NCI-H1048 (cell line): ENCODE measurements around the gene CEP112.

Source experiments
- DNase-seq: peaks from one replicate; lab custom pipeline; 2025; lab: John Stamatoyannopoulos, UW

The CEP112 gene

GRCh38 chr17:65637786-65638185 lies 554.1 kb downstream of the CEP112 start:
- no peak for DNase-seq

- DNase-seq = no peak
These were observed 557.4 kb downstream of the CEP112 start for GRCh38 chr17:65634533-65634932.

DNA sequence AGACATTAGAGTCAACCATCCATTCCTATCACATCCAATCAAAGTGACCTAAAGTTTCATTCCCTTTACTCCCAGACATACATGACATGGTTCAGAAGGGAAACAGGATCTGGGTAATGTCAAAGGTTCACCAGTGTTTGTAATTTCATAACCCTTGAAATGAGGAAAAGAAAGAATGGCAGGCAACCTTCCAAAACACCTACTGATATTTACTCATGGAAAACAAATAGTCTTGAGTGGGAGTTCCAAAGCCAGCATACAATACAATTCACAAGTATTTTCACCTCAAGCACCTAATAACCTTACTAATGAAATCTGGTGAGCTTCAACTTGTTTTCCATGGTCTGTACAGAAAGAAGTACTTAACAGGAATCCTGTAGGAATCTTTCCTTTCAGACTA lies 557.9 kb downstream of the CEP112 start:
- no peak for DNase-seq

DNA sequence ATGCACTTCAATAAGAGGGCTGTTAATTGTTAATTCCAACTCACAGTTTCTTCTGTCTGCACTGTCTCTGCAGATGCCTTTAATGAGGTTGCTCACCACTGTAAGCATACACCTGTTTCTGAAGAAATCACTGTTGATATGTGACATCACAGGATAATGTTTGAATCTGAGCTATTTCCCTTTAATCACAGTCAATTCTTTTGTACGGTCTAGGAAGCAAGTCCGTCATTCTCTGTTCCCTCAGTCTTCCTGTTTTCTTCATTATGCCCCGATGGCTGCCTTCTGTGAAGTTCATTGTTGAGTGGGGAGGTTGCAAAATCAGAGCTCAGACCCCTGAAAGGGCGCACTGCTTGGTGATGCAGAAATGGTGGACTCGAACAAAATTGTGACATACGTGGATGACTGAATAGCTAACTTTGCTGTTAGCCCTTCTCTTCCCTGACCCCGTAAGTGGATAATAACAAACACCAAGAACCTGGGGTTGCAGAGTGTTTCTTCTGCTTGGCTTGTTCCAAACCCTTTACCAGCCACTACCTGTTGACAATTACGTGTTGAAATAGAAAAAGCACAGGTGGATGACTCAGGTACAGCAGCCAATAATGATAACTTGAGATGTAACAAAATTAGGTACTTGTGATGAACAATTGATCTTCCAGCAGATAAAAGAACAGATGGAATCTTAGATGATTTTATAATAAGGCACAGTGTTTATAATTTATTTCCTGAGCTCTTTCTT lies 558.6 kb downstream of the CEP112 start:
- no peak for DNase-seq

DNA sequence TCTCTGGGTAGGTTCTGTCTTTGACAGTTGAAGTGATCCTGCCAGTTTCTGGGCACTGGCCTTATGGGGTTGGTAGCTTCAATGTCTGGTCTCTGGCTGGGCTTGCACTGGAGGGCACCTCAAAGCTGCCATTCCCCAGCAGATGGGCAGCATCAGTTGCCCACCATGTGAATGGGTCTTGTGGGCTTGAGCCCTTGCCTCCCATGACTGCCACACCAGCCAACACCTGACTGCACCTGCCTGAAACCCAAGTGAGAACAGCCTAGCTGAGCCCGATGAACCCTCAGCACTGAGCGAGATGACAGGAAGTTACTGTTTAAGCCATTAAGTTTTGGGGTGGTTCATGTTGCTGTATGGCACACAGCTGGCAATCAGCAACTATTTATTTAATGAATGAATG lies 561.4 kb downstream of the CEP112 start:
- DNase-seq = no peak

GRCh38 chr17:65629234-65629690 lies 562.7 kb downstream of the CEP112 start:
- DNase-seq = no peak

DNA sequence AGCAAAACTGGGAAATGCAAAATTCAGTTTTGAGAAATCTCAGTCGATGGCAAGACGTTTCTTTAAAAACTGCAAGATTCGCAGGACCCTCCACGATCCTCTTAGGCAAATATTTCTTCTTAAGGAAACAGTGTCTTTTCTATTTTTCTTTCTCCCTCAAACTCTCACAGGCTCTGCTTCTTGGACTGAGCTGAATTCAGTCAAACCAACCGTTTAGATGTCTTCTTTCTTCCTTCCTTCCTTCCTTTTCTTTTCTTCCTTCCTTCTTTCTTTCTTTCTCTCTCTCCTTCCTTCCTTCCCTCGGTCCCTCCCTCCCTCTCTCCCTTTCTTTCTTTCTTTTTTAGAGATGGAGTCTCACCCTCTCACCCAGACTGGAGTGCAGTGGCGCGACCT lies 563.3 kb downstream of the CEP112 start:
- DNase-seq = no peak

GRCh38 chr17:65627891-65628643 lies 563.9 kb downstream of the CEP112 start:
- DNase-seq = no peak

GRCh38 chr17:65627108-65627507 lies 564.8 kb downstream of the CEP112 start:
- no peak for DNase-seq

- no peak for DNase-seq
These were observed 565.5 kb downstream of the CEP112 start for GRCh38 chr17:65626451-65626850.

DNA sequence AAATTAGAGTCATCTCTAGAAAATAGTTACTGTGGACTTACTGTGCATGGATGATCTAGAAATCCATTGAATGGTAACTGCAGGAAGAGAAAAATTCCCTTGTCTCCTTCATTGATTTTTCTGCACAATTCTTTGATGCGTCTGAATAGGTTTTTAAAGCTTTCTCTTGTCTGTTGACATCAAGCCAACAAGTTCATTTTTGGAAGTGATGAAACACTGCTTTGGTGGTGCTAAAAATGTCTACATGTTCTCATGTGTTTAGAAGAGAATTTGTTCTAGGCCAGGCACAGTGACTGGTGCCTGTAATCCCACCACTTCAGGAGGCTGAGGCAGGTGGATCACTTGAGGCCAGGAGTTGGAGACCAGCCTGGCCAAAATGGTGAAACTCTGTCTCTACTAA lies 573.4 kb downstream of the CEP112 start:
- no peak for DNase-seq

- DNase-seq = no peak
These were observed 574.4 kb downstream of the CEP112 start for GRCh38 chr17:65617496-65617895.

DNA sequence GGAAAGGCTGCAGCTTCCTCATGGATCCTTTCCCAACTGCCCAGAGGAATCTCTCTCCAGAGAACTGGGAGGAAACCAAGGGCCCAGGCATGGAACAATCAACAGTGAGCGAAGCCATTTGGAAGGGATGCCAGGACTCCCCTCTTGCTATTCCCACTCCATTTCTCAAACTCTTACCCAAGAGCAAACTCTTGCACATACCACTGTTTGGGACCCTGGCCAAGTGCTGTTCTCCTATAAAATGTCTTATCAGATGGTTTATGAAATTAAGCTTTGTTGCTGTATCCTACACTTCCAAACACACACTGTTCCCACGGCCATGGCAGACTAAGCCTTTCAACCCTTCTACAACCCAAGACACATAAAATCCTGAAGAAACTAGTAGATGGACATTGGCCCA lies 582.2 kb downstream of the CEP112 start:
- no peak for DNase-seq

DNA sequence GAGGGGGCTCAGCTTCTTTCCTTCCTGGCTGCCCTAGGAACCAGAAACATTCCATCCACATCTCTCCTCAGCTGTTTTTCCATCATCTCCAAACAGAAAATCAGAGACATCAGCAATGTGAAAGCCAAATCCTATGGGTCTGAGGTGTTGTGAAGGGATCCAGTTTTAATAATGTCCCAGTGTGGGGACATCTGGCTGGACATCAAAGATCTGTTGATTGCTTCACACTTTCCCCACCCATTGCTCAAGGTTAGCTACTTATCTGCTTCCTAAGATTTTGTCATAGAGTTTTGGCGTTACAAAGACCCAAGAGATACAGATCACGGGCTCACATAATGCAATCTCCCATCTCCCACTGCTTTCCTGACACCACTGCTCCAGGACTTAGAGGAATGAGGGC lies 582.6 kb downstream of the CEP112 start:
- DNase-seq = no peak

DNA sequence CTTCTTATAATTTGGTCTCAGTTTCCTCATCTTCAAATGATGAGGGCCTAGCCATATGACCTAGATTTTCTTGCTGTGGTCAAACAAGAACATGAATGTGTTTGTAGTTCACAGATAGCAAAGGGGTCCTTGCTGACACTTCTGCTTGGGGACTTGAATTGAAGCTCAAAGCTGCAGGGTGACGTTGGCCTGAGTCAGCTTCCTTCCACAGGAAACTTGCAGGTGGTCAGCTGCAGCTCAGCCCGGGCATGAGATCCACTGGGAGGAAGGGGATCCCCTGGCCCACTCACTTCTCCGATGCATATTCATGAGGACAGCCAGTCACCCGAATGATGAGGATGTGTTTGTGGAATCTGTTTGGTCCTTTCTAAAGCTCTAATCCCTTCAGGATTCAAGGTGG lies 587.9 kb downstream of the CEP112 start:
- DNase-seq = no peak

DNA sequence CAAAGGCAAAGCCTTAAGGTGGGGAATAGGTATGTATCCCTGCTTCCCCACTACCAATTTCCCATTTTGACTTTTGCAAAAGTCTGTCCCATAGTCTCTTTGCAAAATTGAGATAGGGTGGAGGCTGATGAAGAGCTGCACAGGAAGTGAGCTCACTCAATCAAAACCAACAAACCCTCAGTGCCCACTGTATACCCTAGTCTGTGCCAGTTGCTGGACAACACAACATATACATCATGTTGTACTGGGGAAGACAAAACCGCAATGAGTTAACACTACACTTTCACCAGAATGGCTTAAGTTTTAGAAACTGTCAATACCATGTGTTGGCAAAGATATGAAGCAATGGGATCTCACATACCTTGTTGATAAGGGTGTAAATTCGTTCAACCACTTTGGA lies 590.1 kb downstream of the CEP112 start:
- no peak for DNase-seq

GRCh38 chr17:65601145-65601544 lies 590.8 kb downstream of the CEP112 start:
- DNase-seq = no peak

DNA sequence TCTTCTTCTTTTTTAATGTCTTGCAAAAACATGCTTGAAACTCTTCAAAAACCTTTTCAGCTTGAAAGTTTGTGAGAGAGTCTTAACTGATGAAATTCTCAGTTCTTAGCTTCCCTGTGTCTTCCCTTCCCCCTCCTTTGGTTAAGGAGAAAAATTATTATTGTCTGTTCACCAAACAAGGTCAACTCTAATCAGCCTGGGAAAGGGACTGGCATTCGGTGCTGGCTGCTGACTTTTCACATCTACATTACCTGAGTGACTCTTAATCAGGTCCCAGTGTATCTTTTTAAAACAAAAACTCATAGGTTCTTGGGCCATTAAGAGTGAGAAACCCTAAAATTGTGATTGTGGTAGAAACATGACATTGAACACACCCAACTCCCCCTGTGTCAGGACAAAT lies 591.4 kb downstream of the CEP112 start:
- DNase-seq = no peak

GRCh38 chr17:65599650-65600049 lies 592.3 kb downstream of the CEP112 start:
- no peak for DNase-seq

DNA sequence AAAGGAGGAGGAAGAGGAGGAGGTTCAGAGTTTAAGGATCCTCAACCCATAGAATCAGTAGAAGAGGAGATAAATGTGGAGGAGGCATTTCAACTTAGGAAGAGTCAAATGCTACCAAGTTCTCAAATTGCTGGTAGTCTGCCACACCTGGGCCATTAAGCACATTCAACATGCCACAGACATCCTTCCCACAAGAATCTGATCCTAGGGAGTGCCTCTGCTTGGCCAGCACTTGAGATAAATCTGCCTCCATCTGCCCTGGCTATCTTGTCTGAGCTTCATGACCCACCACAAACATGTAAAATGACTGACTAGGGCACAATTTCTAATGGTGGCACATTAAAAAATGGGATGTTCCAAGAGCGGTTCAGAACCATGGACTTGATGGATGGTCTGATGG lies 593.2 kb downstream of the CEP112 start:
- no peak for DNase-seq

GRCh38 chr17:65595071-65595656 lies 596.8 kb downstream of the CEP112 start:
- no peak for DNase-seq

- DNase-seq = no peak
These were observed 597.8 kb downstream of the CEP112 start for GRCh38 chr17:65593855-65594845.
